ENCODE results near the gene TCEA2. TPM values are rescaled to one million over a fixed set of nuclear protein-coding genes. Genes with fewer than 3 reads are reported as not detected.

The TCEA2 gene
- total and polyA plus RNA-seq, 2 donors (not counting 1 experiment from before 2014, with no cell fraction given): 17.1 to 23.9 TPM

DNA sequence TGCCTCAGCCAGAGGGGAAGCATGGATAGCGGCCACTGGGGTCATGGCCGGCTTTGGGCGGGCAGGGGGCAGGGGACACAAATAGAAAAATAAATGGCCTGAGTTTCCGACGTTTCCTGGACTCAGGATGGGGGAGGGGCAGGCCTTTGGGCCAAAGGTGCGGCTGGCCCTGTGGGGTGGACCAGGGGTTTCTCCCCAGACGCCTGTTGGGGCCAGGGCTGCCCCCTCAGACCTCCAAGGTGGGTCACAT is 6.4 kb upstream of the TCEA2 start:
- Histone ChIP-seq H4K20me1 (ENCODE audit: control insufficient read depth, extremely low read depth, insufficient read depth, low read length) (no peaks in the 10 kb centered on the region), H3K79me2 (ENCODE audit: control insufficient read depth, insufficient read depth, low read length) (no peaks in the 10 kb centered on the region), H3K9ac (ENCODE audit: insufficient read depth, low read length) (no peak overlapping the region), H2AFZ (ENCODE audit: low read length) (no peak overlapping the region), H3K4me3 (replicated peaks in 1 of 4; ENCODE audit: control extremely low read depth in 1 of 4, insufficient read depth in 1 of 4, low read depth in 3 of 4, low read length in 4 of 4) (no peak overlapping the region), H3K4me1 (ENCODE audit: control insufficient read depth, extremely low read depth, insufficient read depth, low read length) (no peaks in the 10 kb centered on the region), H3K4me2 (ENCODE audit: extremely low read depth, insufficient read depth, low read length) (no peak overlapping the region), H3K9me3 (ENCODE audit: control insufficient read depth, insufficient read depth, low read depth, low read length) (no peaks in the 10 kb centered on the region), H3K27me3 (ENCODE audit: control insufficient read depth, insufficient read depth, low read length) (no peaks in the 10 kb centered on the region), H3K27ac (ENCODE audit: insufficient read depth, low read length) (no peak overlapping the region), H3K36me3 (ENCODE audit: control insufficient read depth, insufficient read depth, low read length) (no peaks in the 10 kb centered on the region)
- no peak for DNase-seq (ENCODE audit: low read depth in 2 of 2)
- TF ChIP-seq EZH2 (IDR thresholded peaks at IDR 0.05; ENCODE audit: low read length, missing control alignments) (no peak), CTCF (conservative IDR thresholded peaks at IDR 0.05 in 1 of 2, IDR thresholded peaks at IDR 0.05 in 1 of 2; ENCODE audit: low read depth in 1 of 2, low read length in 2 of 2) (no peak)

DNA sequence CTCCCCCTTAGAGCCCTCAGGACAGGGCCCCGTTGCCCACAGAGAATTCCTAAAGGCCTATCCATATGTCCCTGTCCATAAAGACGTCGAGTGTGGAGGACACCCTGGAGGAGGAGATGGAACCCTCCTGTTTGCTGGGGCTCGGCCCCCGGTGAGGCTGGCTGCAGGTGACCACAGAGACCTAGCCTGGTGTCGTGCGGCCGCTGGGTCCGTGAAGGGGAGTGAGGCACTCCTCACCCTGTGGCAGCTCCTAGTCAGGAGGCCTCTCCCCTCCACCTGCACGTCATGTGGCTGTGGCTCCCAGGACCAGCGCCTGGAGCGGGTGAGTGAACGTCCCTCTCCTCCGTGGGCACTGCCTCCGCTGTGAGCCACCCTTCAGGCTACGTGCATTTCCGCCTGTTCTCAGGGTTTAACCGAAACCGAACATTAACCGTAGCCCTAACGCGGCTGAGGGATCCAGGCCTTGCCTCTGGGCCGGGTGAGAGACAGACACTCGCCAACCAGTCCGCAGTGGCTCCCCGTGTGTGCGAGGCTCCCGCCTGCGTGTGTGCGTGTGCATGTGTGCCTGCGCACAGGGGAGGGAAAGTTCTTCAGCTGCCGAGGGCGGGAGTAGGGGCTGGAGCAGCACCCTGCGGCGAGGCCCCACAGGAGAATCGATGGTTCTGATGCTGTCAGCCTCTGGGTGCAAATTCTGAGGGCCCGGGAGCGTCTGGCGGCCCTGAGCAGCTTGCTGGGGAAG is 5.9 kb upstream of the TCEA2 start:
- Histone ChIP-seq H3K9ac (ENCODE audit: insufficient read depth, low read length) (no peak overlapping the region), H3K4me2 (ENCODE audit: extremely low read depth, insufficient read depth, low read length) (no peak overlapping the region), H3K79me2 (ENCODE audit: control insufficient read depth, insufficient read depth, low read length) (no peaks in the 10 kb centered on the region), H3K4me3 (replicated peaks in 1 of 4; ENCODE audit: control extremely low read depth in 1 of 4, insufficient read depth in 1 of 4, low read depth in 3 of 4, low read length in 4 of 4) (no peak overlapping the region), H3K36me3 (ENCODE audit: control insufficient read depth, insufficient read depth, low read length) (no peaks in the 10 kb centered on the region), H3K4me1 (ENCODE audit: control insufficient read depth, extremely low read depth, insufficient read depth, low read length) (no peaks in the 10 kb centered on the region), H2AFZ (ENCODE audit: low read length) (no peak overlapping the region), H3K27ac (ENCODE audit: insufficient read depth, low read length) (no peak overlapping the region), H3K27me3 (ENCODE audit: control insufficient read depth, insufficient read depth, low read length) (no peaks in the 10 kb centered on the region), H3K9me3 (ENCODE audit: control insufficient read depth, insufficient read depth, low read depth, low read length) (no peaks in the 10 kb centered on the region), H4K20me1 (ENCODE audit: control insufficient read depth, extremely low read depth, insufficient read depth, low read length) (no peaks in the 10 kb centered on the region)
- DNase-seq (ENCODE audit: low read depth in 2 of 2): no peak
- TF ChIP-seq CTCF (conservative IDR thresholded peaks at IDR 0.05 in 1 of 2, IDR thresholded peaks at IDR 0.05 in 1 of 2; ENCODE audit: low read depth in 1 of 2, low read length in 2 of 2) (no peak), EZH2 (IDR thresholded peaks at IDR 0.05; ENCODE audit: low read length, missing control alignments) (no peak)

- Histone ChIP-seq H3K27ac (ENCODE audit: insufficient read depth, low read length) (no peak overlapping the region), H3K9ac (ENCODE audit: insufficient read depth, low read length) (no peak overlapping the region), H3K79me2 (ENCODE audit: control insufficient read depth, insufficient read depth, low read length) (no peaks in the 10 kb centered on the region), H3K4me1 (ENCODE audit: control insufficient read depth, extremely low read depth, insufficient read depth, low read length) (peaks cover 5% of the 10 kb centered on the region), H4K20me1 (ENCODE audit: control insufficient read depth, extremely low read depth, insufficient read depth, low read length) (no peaks in the 10 kb centered on the region), H3K36me3 (ENCODE audit: control insufficient read depth, insufficient read depth, low read length) (no peaks in the 10 kb centered on the region), H3K4me2 (ENCODE audit: extremely low read depth, insufficient read depth, low read length) (no peak overlapping the region), H3K27me3 (ENCODE audit: control insufficient read depth, insufficient read depth, low read length) (no peaks in the 10 kb centered on the region), H3K9me3 (ENCODE audit: control insufficient read depth, insufficient read depth, low read depth, low read length) (no peaks in the 10 kb centered on the region), H2AFZ (ENCODE audit: low read length) (no peak overlapping the region), H3K4me3 (replicated peaks in 1 of 4; ENCODE audit: control extremely low read depth in 1 of 4, insufficient read depth in 1 of 4, low read depth in 3 of 4, low read length in 4 of 4) (no peak overlapping the region)
- DNase-seq (ENCODE audit: low read depth in 2 of 2): peak in 1 of 2 donors; percentile 43
- TF ChIP-seq CTCF (conservative IDR thresholded peaks at IDR 0.05 in 1 of 2, IDR thresholded peaks at IDR 0.05 in 1 of 2; ENCODE audit: low read depth in 1 of 2, low read length in 2 of 2): peak; percentile 59 to 86
- TF ChIP-seq EZH2 (IDR thresholded peaks at IDR 0.05; ENCODE audit: low read length, missing control alignments): no peak
Measured at GRCh38 chr20:64057628-64058498, 5.1 kb upstream of the TCEA2 start.

Measured in fibroblast of lung (primary cell).